Cardiac fibroblast (primary cell): ENCODE data around the gene BUD31.

Experiments
- DNase-seq, 2 donors: peaks; one replicate each; pipeline versions ENCODE4 v3.0.0 to v3.0.0-alpha.2; 2010; ENCODE audit warnings: low read depth in 2 of 2
- H3K4me3 ChIP-seq, 2 donors: replicated peaks in 1 of 2; 1 replicate in 1 of 2; 2 replicates in 1 of 2; pipeline ENCODE4 v1.5.1; 2011; ENCODE audit warnings: low read depth in 2 of 2, low read length in 2 of 2, mild to moderate bottlenecking in 2 of 2, moderate library complexity in 1 of 2
- TF ChIP-seq, protein P1 (sequence below): IDR thresholded peaks from one replicate; pipeline ENCODE4 v1.5.1; 2011; ENCODE audit warnings: low read depth, mild to moderate bottlenecking, low read length, inconsistent platforms

Gene BUD31

DNA sequence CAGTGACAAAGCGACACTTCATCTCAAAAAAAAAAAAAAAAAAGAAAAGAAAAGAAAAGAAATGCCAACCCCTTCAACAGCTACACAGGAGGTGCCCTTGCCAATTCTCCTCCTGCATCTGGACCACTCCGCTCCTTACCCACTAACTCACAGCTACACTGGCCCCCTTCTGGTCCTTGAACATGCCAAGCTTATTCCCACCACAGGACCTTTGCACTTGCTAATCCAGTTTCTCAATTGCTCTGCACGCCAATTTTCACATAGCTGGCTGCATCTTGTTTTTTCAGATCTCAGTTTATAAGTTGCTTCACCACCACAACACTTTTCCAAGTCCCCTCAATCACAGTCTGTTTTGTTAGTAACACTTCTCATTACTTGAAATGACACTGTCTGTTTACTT is 5.9 kb upstream of the BUD31 start:
- DNase-seq, result no peak
- TF ChIP-seq, protein P1, sequence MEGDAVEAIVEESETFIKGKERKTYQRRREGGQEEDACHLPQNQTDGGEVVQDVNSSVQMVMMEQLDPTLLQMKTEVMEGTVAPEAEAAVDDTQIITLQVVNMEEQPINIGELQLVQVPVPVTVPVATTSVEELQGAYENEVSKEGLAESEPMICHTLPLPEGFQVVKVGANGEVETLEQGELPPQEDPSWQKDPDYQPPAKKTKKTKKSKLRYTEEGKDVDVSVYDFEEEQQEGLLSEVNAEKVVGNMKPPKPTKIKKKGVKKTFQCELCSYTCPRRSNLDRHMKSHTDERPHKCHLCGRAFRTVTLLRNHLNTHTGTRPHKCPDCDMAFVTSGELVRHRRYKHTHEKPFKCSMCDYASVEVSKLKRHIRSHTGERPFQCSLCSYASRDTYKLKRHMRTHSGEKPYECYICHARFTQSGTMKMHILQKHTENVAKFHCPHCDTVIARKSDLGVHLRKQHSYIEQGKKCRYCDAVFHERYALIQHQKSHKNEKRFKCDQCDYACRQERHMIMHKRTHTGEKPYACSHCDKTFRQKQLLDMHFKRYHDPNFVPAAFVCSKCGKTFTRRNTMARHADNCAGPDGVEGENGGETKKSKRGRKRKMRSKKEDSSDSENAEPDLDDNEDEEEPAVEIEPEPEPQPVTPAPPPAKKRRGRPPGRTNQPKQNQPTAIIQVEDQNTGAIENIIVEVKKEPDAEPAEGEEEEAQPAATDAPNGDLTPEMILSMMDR, result no peak

DNA sequence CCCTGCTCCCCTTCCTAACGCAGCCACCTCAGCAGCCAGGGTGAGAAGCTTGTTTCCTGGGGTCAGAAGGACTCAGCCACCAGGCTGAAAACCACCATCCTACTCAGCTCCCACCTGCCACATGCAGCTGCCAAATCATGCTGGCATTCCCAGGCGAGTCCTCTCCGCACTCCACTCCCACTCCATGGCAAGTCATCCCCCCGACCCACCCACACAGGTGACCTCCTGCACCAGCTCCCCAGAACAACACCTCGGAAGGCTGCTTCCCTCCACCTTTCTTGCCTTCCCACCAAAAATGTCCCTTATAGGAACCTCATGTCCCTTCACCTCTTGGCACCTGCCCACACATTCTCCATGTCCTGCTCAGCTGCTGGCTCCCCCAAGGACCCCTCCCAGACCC is 5.0 kb upstream of the BUD31 start:
- TF ChIP-seq, protein P1, result no peak
- no peak for DNase-seq
- H3K4me3 ChIP-seq, result no peak overlapping the region

More for the DNA sequence above, 5.9 kb upstream of the BUD31 start:
- no peak overlapping the region for H3K4me3 ChIP-seq

GRCh38 chr7:99404235-99404976 is 4.4 kb upstream of the BUD31 start:
- peak in 1 of 2 donors; percentile 69 for DNase-seq
- TF ChIP-seq, protein P1, result no peak
- H3K4me3 ChIP-seq, result no peak overlapping the region

GRCh38 chr7:99404977-99405320 is 3.8 kb upstream of the BUD31 start:
- TF ChIP-seq, protein P1, result no peak
- no peak for DNase-seq
- H3K4me3 ChIP-seq, result no peak overlapping the region

- DNase-seq, result no peak
- no peak overlapping the region for H3K4me3 ChIP-seq
These were observed 2.2 kb upstream of the BUD31 start for GRCh38 chr7:99406557-99406956.

DNA sequence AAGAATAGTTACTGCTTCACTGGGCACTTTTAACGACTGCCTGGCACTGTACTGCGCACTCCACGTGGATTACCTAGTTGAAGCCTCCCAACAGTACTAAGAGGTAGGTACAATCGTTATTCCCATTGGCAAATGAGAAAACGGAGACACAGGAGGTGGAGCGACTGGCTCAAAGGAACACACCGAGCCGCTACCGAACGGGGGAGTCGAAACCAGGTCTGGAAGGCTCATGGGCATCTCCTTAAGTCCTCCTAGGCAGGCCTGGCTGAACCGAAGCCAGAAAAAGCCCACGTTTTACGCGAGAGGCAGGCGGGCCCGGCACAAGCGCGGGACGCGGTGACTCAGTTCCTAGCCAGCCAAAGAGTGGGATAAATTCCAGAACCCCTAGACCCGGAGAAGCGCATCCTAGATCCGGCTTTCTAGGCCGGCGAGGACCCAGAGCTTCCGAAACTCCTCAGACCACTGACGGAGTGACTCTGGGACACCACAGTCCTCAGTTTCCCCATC is 844 bp upstream of the BUD31 start:
- H3K4me3 ChIP-seq, result peak overlapping the region; percentile 96
- TF ChIP-seq, protein P1, result no peak
- peak; percentile 83 for DNase-seq

More at GRCh38 chr7:99406557-99406956, 2.2 kb upstream of the BUD31 start:
- TF ChIP-seq, protein P1, result no peak
